ENCODE results near the gene PHLDA2. TPM values are rescaled to one million over a fixed set of nuclear protein-coding genes. Genes with fewer than 3 reads are reported as not detected.
A peak's percentile ranks its signal among the peaks of the same experiment; 100 is the strongest.

PHLDA2 gene
- total and polyA plus RNA-seq, 4 donors: 0.60 to 49.2 (median 23.0) TPM

DNA sequence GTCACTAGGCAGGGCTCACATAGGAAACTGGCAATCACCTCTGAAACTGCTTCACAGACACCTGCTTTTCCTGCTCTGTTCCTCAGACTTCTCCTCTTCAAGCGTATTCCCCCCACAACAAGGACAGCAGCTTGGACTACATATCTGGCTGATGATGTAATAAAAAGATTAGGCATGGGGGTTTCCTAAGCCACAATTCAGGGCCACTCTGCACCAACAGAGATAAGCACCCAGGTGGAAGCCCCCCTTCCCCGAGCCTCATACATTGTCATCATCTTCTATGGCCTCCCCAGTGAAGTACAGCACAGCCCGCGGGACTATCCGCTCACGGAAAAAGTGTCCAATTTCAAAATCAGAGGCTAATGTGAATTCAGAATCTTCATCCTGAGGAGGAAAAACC is 25.0 kb upstream of the PHLDA2 start:
- Histone ChIP-seq H3K4me1 (ENCODE audit: control insufficient read depth in 5 of 5, insufficient read depth in 5 of 5, low read length in 5 of 5) (peaks cover 0 to 12% (median 0%) of the 10 kb centered on the region in 5 donors), H3K27me3 (ENCODE audit: control insufficient read depth in 3 of 3, insufficient read depth in 3 of 3, low read length in 2 of 3) (no peaks in the 10 kb centered on the region), H3K27ac (ENCODE audit: low read depth in 1 of 2, low read length in 1 of 2) (no peak overlapping the region), H3K4me3 (no peak overlapping the region), H3K9me3 (ENCODE audit: control insufficient read depth in 4 of 4, insufficient read depth in 3 of 4, low read length in 3 of 4) (no peaks in the 10 kb centered on the region), H3K9ac (ENCODE audit: insufficient read depth in 1 of 2, low read length in 2 of 2) (no peak overlapping the region), H3K36me3 (ENCODE audit: control insufficient read depth in 4 of 4, insufficient read depth in 4 of 4, low read length in 4 of 4) (peaks cover 46 to 81% (median 59%) of the 10 kb centered on the region in 4 donors)
- WGBS, 2 donors: 86 to 89% methylated on average over 6 of the region's 6 CpGs
- DNase-seq: peak in 1 of 3 donors; percentile 25
- TF ChIP-seq, protein P1, sequence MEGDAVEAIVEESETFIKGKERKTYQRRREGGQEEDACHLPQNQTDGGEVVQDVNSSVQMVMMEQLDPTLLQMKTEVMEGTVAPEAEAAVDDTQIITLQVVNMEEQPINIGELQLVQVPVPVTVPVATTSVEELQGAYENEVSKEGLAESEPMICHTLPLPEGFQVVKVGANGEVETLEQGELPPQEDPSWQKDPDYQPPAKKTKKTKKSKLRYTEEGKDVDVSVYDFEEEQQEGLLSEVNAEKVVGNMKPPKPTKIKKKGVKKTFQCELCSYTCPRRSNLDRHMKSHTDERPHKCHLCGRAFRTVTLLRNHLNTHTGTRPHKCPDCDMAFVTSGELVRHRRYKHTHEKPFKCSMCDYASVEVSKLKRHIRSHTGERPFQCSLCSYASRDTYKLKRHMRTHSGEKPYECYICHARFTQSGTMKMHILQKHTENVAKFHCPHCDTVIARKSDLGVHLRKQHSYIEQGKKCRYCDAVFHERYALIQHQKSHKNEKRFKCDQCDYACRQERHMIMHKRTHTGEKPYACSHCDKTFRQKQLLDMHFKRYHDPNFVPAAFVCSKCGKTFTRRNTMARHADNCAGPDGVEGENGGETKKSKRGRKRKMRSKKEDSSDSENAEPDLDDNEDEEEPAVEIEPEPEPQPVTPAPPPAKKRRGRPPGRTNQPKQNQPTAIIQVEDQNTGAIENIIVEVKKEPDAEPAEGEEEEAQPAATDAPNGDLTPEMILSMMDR (IDR thresholded peaks at IDR 0.05; ENCODE audit: control extremely low read depth, extremely low read depth): no peak
- no peak for ATAC-seq (ENCODE audit: insufficient read depth, low FRiP score)

GRCh38 chr11:2952290-2952689 is 23.1 kb upstream of the PHLDA2 start:
- peaks cover 44 to 68% (median 50%) of the 10 kb centered on the region in 4 donors for H3K36me3 ChIP-seq (ENCODE audit: control insufficient read depth in 4 of 4, insufficient read depth in 4 of 4, low read length in 4 of 4)
- TF ChIP-seq, protein P1 (IDR thresholded peaks at IDR 0.05; ENCODE audit: control extremely low read depth, extremely low read depth): no peak
- H3K4me3 ChIP-seq: no peak overlapping the region
- H3K9me3 ChIP-seq (ENCODE audit: control insufficient read depth in 4 of 4, insufficient read depth in 3 of 4, low read length in 3 of 4): no peaks in the 10 kb centered on the region
- peaks cover 0 to 12% (median 0%) of the 10 kb centered on the region in 5 donors for H3K4me1 ChIP-seq (ENCODE audit: control insufficient read depth in 5 of 5, insufficient read depth in 5 of 5, low read length in 5 of 5)
- DNase-seq (no peak), ATAC-seq (ENCODE audit: insufficient read depth, low FRiP score) (no peak)
- no peaks in the 10 kb centered on the region for H3K27me3 ChIP-seq (ENCODE audit: control insufficient read depth in 3 of 3, insufficient read depth in 3 of 3, low read length in 2 of 3)
- no peak overlapping the region for H3K27ac ChIP-seq (ENCODE audit: low read depth in 1 of 2, low read length in 1 of 2)
- 65 to 72% methylated on average over 6 of the region's 6 CpGs for WGBS, 2 donors
- H3K9ac ChIP-seq (ENCODE audit: insufficient read depth in 1 of 2, low read length in 2 of 2): no peak overlapping the region

- Histone ChIP-seq H3K9me3 (ENCODE audit: control insufficient read depth in 4 of 4, insufficient read depth in 3 of 4, low read length in 3 of 4) (no peaks in the 10 kb centered on the region), H3K9ac (ENCODE audit: insufficient read depth in 1 of 2, low read length in 2 of 2) (no peak overlapping the region), H3K4me3 (no peak overlapping the region), H3K36me3 (ENCODE audit: control insufficient read depth in 4 of 4, insufficient read depth in 4 of 4, low read length in 4 of 4) (peaks cover 38 to 60% (median 48%) of the 10 kb centered on the region in 4 donors), H3K4me1 (ENCODE audit: control insufficient read depth in 5 of 5, insufficient read depth in 5 of 5, low read length in 5 of 5) (peaks cover 0 to 12% (median 1%) of the 10 kb centered on the region in 5 donors), H3K27ac (ENCODE audit: low read depth in 1 of 2, low read length in 1 of 2) (no peak overlapping the region), H3K27me3 (ENCODE audit: control insufficient read depth in 3 of 3, insufficient read depth in 3 of 3, low read length in 2 of 3) (no peaks in the 10 kb centered on the region)
- 74 to 84% methylated on average over 9 of the region's 9 CpGs for WGBS, 2 donors
- TF ChIP-seq, protein P1 (IDR thresholded peaks at IDR 0.05; ENCODE audit: control extremely low read depth, extremely low read depth): no peak
- DNase-seq (no peak), ATAC-seq (ENCODE audit: insufficient read depth, low FRiP score) (no peak)
Measured at GRCh38 chr11:2951231-2952110, 22.3 kb upstream of the PHLDA2 start.

Measured in lung (tissue), 12 donors.